ENCODE data around the gene NOTCH1.

Gene NOTCH1

GRCh38 chr9:136484153-136485048 lies 61.4 kb downstream of the NOTCH1 start:
- DNase-seq, result peak; percentile 10

DNA sequence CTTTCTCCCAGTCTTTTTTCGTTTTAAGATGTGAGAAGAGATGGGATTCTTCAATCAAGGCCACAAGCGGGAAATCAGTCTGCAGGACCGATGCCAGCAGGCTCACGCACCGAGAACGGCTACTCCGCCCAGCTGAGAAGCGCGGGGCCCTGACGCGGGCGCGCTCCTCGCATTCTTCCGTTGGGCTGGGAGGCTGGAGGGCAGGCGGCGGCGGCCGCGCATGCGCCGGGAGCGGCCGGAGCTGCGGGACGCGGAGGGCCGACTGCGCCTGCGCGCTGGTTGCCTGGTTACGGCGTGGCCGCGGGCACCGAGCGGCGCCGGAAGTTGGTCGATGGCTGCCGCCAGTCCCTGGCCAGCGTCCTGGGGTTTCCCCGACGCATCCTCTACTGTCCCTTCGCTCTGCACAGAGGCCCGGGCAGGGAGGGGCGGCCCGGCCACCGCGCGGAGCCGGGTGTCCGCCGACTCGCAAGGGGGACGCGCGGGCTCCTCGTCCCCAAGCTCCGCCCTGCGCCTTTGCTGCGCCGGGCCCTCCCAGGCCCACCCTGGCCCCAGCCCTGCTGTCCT lies 62.2 kb downstream of the NOTCH1 start:
- peak; percentile 95 for DNase-seq

- peak; percentile 99 for DNase-seq
These were observed 62.9 kb downstream of the NOTCH1 start, which contains the start of gene SEC16A for GRCh38 chr9:136482793-136483588. SEC16A (minus strand) TSS chr9:136483040; CDS start chr9:136477615, 5,425 bp downstream.

- DNase-seq, result peak; percentile 58
These were observed 63.6 kb downstream of the NOTCH1 start for GRCh38 chr9:136482046-136482792.

GRCh38 chr9:136481558-136481957 lies 64.3 kb downstream of the NOTCH1 start:
- DNase-seq, result peak; percentile 16

GRCh38 chr9:136476369-136477150 lies 69.3 kb downstream of the NOTCH1 start:
- DNase-seq, result no peak

DNA sequence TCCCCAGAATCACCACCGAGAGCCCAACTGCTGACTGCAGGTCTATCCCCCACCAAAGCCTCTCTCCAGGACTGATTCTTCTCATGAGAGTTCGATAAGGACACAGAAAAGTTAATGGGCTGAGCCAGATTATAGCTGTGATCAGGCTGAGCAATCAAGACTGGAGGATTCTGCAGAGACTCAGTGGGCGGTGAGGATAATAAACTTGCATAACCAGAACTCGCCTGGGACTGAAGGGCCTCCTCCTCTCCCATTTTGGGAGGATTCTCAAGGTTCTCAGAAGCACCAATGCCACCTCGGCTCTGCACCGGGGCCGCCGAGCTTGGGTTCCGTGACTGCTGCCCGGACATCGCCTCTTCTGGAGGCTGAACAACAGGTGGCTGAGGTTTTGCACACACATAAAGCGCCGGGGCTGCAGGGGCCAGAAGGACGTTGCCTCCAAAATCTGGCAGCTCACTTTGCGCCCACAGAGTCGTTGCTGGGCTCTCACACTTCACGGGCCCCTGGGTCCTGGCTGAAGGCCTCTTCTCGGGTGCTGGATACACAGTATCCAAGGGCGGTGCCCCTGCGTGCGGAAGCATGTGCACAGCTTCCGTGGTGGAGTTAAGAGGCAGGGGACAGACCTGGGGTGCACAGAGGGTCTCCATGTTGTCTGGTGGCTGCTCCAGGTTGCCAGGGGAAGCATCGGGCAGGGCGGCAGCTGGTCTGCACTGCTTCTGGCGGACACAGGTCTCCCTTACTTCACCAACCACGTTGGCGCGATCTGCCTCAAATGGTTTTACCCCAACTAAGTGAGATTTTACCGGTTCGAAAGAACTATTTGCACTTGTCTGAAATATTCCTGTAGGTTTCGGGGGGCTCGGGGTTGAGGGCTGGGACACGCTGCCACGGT lies 70.6 kb downstream of the NOTCH1 start:
- DNase-seq, result no peak

DNA sequence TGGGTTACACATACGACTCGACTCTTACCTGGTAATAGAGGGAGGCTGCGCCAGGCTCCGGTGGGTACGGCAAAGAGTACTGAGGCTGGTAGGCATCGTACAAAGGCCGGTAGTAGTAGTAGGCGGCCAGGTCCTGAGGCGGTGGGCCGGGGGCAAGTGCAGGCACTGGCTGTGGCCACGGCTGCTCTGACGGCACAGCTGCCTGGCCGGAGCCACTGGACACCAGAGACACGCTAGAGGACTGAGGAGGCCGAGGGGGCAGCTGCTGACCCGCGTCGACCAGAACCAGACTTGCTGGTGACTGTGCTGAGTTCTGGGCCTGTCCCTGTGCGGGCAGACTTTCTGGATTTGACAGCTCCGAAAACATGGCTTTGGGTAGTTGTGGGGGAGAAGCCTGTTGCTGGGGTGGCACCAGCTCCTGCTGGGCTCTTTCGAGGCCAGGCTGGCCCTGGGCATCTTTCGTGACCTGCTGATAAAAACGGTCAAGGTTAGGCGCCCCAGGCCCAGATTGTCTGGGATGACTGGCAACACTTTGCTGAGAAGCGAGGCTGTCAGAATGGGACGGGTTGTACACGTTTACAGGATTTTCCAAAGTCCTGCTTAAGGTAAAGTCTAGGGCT lies 71.7 kb downstream of the NOTCH1 start:
- no peak for DNase-seq

DNA sequence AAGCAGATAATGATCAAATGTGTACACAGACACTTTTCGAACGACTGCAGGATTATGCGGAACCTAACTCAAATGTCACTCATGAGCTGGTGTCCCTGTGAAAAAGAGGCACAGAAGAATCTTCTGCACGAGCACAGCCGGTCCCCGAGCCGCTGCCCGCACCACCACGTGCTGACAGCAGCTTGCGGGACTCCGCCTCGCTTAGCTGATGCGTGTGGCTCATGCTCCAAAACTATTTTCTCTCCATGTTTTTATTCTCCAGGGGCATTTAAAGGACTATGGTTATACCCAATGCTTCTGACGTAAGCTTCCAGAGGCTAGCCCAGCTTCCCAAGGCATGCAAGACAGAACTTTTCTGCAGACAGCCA lies 72.5 kb downstream of the NOTCH1 start:
- DNase-seq, result no peak

- no peak for DNase-seq
These were observed 73.1 kb downstream of the NOTCH1 start for GRCh38 chr9:136472640-136473353.

GRCh38 chr9:136471802-136472487 lies 73.9 kb downstream of the NOTCH1 start:
- no peak for DNase-seq

DNA sequence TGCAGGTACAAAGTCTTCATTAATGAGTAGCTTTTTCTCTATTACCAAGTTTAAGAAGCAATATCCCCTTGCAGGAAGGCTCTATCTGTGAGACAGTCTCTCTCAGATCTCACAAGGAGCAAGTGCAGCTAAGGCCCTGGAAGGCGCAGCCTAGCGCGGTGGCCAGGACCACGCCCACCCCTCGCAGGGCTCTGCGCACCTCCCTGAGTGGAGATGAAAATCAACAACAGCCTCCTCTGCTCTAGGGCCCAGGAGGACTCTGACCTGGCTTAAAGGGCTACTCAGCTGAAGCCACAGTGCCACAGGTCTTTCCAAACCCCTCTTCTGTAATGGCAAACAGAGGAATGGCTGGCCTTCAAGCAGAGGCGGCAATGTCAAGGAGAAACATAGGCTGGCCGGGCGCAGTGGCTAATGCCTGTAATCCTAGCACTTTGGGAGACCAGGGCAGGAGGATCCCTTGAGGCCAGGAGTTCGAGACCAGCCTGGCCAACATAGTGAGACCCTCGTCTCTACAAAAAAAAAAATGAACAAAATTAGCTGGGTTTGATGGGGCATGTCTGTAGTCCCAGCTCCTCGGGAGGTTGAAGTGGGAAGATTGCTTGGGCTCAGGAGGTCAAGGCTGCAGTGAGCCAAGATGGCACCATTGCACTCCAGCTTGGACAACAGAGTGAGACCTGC lies 74.9 kb downstream of the NOTCH1 start:
- DNase-seq, result no peak

DNA sequence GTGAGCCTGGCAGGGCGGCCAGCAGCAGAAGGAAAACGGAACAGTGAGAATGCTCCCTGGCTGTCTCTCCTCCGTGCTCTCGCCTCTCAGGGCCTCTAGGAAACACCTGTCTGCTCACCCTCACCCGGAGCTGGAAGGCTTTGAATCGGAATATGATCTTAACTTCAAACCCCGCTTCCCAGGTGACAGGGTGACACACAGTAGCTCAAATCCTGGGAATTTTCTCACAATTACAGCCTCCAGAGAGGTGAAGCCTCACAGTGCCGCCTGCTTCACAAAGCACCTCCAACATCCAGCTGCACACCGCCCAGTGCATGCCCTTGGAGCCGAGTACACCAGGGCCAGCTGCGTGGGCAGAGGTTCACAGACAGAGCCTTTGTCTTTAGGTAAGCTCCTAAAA lies 75.5 kb downstream of the NOTCH1 start:
- DNase-seq, result no peak

DNA sequence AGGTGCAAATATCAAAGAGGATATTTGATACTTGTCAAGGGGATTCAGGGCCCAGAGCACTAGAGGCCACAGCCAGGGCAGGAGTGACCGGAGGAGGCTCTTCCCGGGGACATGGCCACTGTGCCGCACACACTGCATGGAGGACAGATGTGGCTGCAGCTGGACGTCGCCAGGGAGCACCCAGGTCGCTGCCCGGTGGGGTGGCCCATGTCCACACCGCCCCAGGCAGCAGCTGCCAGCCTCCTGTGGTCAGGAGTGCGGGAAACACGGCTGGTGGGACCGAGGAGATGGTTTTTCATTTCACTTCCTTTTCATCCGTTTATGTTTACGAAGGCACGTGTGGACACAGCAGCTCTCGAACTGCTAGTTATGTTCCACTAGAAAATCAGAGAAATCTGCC lies 78.1 kb downstream of the NOTCH1 start:
- no peak for DNase-seq

DNA sequence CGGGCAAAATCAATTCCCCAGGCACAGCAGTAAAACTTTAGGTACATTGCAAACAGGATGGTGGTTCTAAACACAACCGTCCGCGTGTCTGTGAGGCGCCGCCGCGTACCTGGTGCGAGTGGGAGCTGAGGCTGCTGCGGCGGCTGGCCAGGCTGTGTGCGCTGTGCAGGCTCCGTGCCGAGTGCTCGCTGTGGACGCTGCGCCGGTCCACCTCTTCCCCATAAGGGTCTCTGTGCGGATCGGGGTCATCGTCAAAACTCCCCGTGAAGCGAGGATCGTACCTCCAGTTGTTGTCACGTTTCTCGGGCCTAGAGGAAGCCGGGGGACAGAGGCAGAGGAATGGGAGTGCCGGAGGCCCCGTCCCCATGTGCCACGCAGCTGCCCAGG lies 79.7 kb downstream of the NOTCH1 start:
- no peak for DNase-seq

DNA sequence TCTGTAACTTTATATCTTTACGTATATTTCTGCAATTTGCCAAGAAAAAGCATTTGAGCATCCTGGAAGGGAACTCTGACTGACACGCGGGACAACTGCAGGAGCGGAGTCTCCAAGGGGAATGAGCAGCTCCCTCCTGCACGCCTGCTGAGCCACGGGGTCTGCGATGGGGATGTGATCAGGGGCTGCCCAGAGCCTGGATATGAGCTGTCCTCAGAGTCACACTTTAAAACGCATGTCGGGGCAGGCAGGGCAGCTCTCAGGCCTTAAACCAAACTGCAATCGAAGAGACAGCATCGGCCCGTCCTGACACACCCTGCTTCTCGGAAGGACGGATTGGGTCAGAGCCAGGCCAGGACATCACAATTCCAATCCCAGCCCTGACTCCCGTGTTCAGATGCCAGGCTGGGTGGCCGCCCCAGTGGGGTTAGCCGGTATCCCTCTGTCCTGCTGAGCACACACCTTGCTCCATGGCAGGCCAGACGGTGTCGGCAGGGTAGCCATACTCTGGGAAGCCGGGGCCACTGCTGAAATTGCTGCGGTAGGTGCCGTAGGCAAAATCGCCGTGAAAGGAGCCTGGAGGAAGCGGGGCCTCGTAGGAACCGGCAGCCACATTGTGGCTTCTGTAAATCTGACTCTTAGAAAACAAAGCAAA lies 80.2 kb downstream of the NOTCH1 start:
- no peak for DNase-seq

DNA sequence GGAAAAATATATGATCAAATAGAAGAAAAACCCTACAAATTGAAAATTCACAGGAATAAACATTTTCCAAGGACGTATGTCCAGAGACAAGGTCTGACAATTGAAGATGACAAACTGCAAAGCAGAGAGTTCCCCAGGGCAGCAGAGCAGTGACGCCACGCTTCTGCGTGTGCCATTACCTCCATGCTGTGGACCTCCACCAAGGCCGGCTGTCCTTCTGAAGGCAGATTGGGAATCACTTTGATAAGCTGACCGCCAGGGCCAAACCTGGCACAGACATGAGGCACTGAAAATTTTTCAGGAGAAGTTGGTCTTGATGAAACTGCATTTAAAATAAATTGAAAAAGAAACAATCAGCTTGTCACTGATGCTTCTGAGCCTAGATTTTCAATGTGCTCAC lies 81.6 kb downstream of the NOTCH1 start:
- DNase-seq, result no peak

DNA sequence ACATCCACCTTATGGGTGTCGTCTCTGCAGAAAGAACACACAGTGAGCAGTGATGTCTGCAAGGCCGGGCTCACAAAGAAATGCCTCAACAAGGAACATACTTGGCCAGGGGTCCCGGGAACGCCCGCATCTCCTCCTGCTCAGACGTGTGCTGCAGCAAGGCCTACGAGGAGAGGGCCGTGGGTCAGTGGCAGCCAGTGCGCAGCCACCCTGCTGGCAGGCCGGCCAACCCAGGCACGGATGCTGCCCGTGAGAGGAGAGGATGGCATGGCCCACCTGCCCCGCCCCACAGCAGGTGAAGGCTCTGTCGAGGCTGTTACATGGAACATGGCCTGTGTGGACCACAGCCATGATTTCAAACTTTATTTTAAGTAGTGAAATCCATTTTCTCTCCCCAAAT lies 82.3 kb downstream of the NOTCH1 start:
- DNase-seq, result no peak
